ENCODE results near the gene SLC25A3. TPM values are rescaled to one million over a fixed set of nuclear protein-coding genes. Genes with fewer than 3 reads are reported as not detected.

Gene SLC25A3
- total and polyA plus RNA-seq, 9 of the 15 experiments (the other 6 are each of a cell fraction or from before 2014, with no cell fraction given): 264 to 766 (median 495) TPM

GRCh38 chr12:98644712-98645571 is 51.5 kb downstream of the SLC25A3 start, which contains the start of the genes APAF1 and IKBIP (continued):
- no peak for TF ChIP-seq ZNF280B (CRISPR knock-in tag; IDR thresholded peaks at IDR 0.05)
- peak; percentile 51 to 80; a peak in 3 of 4 replicates for TF ChIP-seq MAZ (CRISPR knock-in tag; conservative IDR thresholded peaks at IDR 0.05 in 1 of 2, IDR thresholded peaks at IDR 0.05 in 1 of 2)
- TF ChIP-seq RAD51 (IDR thresholded peaks at IDR 0.05; ENCODE audit: borderline replicate concordance, low read depth): no peak
- no peak for TF ChIP-seq PREB (CRISPR knock-in tag; IDR thresholded peaks at IDR 0.05)
- TF ChIP-seq E2F5 (CRISPR knock-in tag; IDR thresholded peaks at IDR 0.05): no peak
- TF ChIP-seq ZNF431 (CRISPR knock-in tag; IDR thresholded peaks at IDR 0.05): no peak; the same call in 1 of the 2 replicates
- no peak for TF ChIP-seq ZKSCAN8 (CRISPR knock-in tag; IDR thresholded peaks at IDR 0.05)
- TF ChIP-seq KAT2B (IDR thresholded peaks at IDR 0.05; ENCODE audit: low read depth, low read length): no peak
- TF ChIP-seq ZNF785 (CRISPR knock-in tag; IDR thresholded peaks at IDR 0.05): no peak
- TF ChIP-seq PURB (CRISPR knock-in tag; IDR thresholded peaks at IDR 0.05; ENCODE audit: low read depth): no peak
- TF ChIP-seq SIX5 (IDR thresholded peaks at IDR 0.05; ENCODE audit: borderline replicate concordance in 1 of 2, insufficient read depth in 1 of 2, low read depth in 1 of 2, low read length in 2 of 2): no peak
- no peak for TF ChIP-seq MTA2 (IDR thresholded peaks at IDR 0.05; ENCODE audit: low read depth)
- no peak for TF ChIP-seq SP2 (IDR thresholded peaks at IDR 0.05; ENCODE audit: extremely low read depth, low read depth, low read length, poor library complexity, severe bottlenecking)
- no peak for TF ChIP-seq FOXO4 (CRISPR knock-in tag; IDR thresholded peaks at IDR 0.05)
- TF ChIP-seq SMARCB1 (IDR thresholded peaks at IDR 0.05; ENCODE audit: insufficient read length, low read depth): no peak
- TF ChIP-seq NFRKB (IDR thresholded peaks at IDR 0.05; ENCODE audit: low read depth): no peak
- no peak for TF ChIP-seq KLF16 (IDR thresholded peaks at IDR 0.05)
- peak; percentile 65 for TF ChIP-seq MYBL2 (IDR thresholded peaks at IDR 0.05; ENCODE audit: low read depth)
- no peak for TF ChIP-seq MYBL2 (CRISPR knock-in tag; IDR thresholded peaks at IDR 0.05; ENCODE audit: borderline replicate concordance)

Measured in K562 (cell line).